GM18498 (cell line): ENCODE results near the gene CCR5AS.
A peak's percentile ranks its signal among the peaks of the same experiment; 100 is the strongest.

Experiments used
- ATAC-seq: cut with Tn5 transposase; IDR thresholded peaks from one replicate; pipeline ENCODE4 v1.9.1; 2021; ENCODE audit warnings: mild to moderate bottlenecking, moderate library complexity; ENCODE audit not compliant: unreplicated experiment

CCR5AS gene

DNA sequence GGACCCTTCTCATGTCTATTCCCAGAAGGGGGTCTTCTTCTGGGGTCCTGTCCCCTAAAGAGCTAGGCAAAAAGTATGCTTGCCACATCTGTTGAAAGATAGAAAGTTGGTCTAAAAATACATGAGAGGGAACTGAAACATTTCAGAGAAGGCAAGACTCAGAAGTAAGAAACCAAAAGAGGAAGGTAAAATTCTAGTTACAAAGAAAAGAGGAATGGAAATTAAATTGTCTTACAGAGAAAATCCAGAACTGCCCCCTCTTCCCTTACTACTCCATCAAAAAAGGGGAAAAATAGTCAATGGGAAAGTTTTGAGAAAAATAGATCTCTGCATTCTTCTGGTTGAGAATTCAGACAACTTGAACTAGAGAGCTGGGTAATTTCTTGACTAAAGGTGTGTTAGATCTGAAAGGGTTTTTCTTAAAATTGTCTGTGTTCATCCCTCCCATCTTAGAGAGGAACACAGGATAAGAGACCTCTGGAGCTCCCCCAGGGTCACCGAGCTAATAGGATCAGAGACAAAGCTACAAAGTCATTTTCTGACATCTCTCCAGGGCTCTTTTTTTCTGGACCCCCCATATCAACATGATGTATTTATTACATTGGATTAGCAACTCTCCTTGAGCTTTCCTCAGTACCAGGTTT, 85.3 kb downstream of the CCR5AS start:
- peak; percentile 59 for ATAC-seq

DNA sequence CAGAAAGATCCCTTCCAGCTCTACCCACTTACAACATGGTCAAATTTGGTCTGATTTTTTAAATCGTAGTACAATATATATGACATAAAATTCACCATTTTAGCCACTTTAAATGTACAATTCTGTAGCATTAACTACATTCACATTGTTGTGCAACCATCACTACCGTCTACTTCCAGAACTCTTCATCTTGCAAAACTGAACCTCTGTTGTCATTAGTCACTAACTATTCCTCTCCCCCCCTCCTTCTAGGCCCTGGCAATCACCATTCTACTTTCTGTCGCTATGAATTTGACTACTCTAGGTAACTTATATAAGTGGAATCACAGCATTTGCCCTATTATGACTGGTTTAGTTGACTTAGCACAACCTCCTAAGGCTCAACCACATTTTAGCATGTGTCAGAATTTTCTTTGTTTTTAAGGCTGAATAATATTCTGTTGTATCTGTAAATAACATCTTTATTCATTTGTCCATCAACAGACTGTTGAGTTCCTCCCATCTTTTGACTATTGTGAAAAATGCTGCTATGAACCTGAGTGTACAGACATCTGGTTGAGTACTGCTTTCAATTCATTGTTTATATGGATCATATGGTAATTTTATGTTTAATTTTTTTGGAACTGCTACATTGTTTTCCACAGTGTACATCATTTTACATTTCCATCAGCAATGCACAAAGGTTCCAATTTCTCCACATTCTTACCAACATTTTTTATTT, 88.5 kb downstream of the CCR5AS start:
- no peak for ATAC-seq

DNA sequence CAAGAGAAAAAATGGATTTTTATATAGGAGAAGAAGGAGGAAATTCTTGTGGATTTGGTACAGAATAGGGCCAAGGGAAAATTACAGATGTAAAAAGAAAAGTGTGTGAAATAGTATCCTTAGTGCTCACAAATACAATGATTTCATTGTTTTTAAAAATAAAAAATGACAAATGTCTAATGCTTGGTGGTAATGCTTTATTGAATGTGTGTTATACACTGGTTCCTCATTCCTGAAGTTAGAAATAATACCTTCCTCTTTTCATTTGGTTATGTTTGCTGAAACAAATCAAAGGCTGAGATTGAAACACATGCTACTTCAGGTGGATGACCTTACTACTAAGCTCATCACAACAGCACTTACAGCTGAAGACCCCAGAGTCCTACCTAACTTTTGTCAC, 90.7 kb downstream of the CCR5AS start:
- ATAC-seq: no peak

DNA sequence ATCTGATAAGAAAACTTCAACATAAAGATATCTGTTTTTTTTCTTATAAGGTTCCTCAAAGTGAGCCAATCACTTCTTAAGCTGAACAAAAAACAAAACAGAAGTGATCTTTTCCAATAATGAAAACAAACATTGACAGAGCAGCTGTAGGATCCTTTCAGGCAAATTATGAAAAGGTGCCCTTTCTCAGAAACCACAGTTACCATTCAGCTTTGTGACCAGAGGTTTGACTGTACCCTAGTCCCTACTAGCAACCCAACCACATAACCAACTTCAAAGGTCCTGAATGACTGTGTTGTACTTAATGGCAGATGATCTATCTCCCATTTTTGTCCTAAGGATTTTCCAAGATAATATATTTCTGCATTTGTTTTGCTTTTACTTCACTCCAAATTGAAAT, 92.3 kb downstream of the CCR5AS start:
- ATAC-seq: peak; percentile 72
